A549 (cell line): ENCODE measurements around the gene SLC5A5.

Experiments
- RFX5 ChIP-seq: fragments of 450-650 bp; IDR thresholded peaks from 2 replicates; pipeline ENCODE4 v1.7.1; 2014; ENCODE audit warnings: antibody characterized with exemption, mild to moderate bottlenecking, moderate library complexity
- TF ChIP-seq, protein P1 (sequence below): fragments of >200 bp; sonication (Bioruptor Twin); formaldehyde crosslinking; IDR thresholded peaks from 3 replicates; pipeline ENCODE4 v1.5.1; 2016

DNA sequence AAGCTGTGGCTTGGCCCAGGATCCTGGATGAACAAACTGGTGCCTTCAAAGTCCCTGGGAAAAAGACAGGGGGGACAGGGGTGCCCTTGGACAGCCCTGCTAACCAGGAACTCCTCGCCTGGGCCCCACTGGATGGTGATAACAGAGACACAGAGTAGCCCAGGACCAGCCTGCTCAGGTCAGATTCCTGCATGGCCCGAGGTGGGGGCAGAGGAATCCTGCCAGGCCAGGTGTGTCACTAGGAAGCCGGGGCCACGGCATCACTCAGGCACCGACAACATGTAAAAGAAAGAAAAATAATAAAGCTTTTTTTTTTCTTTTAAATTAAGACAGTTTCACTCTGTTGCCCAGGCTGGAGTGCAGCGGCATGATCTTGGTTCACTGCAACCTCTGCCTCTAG is 17.7 kb upstream of the SLC5A5 start:
- no peak for TF ChIP-seq RFX5
- TF ChIP-seq, protein P1, sequence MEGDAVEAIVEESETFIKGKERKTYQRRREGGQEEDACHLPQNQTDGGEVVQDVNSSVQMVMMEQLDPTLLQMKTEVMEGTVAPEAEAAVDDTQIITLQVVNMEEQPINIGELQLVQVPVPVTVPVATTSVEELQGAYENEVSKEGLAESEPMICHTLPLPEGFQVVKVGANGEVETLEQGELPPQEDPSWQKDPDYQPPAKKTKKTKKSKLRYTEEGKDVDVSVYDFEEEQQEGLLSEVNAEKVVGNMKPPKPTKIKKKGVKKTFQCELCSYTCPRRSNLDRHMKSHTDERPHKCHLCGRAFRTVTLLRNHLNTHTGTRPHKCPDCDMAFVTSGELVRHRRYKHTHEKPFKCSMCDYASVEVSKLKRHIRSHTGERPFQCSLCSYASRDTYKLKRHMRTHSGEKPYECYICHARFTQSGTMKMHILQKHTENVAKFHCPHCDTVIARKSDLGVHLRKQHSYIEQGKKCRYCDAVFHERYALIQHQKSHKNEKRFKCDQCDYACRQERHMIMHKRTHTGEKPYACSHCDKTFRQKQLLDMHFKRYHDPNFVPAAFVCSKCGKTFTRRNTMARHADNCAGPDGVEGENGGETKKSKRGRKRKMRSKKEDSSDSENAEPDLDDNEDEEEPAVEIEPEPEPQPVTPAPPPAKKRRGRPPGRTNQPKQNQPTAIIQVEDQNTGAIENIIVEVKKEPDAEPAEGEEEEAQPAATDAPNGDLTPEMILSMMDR, result no peak
